ENCODE data around the gene FAM241A.
"Not testable (repeated sequence)": the region's sequence is repeated elsewhere in the genome, so short reads cannot be mapped to it uniquely, and the experiment has no call there.

FAM241A gene

DNA sequence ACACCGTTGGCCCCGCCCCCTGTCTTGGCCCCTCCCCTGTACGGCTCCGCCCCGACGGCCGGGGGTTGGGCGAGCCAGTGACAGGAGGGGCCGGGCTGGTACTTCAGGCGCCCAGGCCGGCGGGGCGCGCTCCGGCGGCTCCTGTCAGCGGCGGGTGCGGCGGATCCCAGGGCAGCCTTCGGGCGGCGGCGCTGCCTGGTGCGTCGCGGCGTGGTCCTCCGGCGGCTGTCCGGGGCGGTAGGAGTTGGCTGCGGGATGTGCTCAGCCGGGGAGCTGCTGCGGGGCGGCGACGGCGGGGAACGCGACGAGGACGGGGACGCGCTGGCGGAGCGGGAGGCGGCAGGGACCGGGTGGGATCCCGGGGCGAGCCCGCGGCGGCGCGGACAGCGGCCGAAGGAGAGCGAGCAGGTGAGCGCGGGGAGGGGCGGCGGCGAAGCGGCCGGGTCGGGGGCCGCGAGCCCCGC lies at the start of gene FAM241A:
Gene FAM241A (plus strand): TSS at position 129 of the 464 bp plus-strand sequence. CDS start 127 bp downstream, at position 256.
- DNase-seq (ENCODE audit: low spot score) = peak; percentile 83

DNA sequence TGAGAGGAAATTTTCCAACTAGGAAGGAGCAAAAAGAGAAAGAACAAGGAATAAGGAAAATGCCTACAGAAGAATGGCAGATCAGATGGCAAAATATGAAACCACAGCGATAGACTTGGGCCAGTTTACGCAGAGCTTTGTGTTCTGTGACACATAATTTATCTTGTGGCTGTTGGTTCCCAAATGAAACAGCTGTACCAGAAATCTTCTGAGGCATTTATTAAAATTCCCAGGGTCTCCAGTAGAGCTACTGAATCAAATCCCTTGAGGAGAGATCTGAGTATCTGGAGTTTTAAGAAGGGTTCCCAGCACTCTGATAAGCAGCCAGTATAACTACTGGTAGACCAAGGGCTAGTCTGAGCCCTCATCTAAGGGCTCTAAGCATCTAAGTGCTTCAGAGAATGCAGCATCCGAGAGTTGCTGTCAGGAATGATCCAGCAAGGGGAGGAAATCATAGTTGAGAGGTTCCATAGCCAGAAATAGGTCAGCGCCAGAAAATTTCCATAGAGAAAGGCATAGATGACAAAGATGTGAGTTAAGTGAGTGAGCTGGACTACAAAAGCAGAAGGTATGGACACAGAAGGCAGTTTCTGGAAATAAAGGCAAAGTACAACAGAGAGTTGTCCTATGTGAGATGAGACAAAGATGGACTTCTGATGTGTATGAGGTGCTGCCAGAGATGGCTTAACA lies 46.3 kb upstream of the FAM241A start:
- DNase-seq (ENCODE audit: low spot score) = no peak

DNA sequence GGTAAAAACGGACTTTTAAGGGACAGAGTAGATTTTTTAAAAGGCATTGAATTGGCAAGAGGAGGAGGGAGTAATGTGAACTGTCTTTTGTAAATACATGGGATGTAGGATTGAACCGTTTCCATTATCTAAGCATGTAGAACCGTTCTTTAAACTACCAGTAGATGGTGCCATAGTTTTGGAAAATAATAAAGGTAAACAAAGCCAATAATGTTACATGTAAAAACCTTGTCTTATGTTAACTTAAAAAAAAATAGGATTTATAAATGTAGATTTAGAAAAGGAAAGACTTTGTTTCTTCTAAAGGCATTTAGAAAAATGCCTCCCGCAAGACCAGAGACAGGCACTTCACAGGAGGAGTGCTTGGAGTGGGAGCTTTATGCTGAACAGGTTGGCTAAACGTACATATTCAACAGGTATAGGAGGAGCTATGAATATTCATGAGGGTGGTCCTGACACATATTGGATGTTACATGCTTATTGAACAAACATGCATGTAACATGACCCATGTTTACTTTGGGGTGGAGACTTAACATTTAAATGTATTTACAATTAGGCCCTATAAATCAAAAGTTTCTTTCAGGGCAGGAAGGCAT lies 45.5 kb upstream of the FAM241A start:
- peak; percentile 48 for DNase-seq (ENCODE audit: low spot score)

DNA sequence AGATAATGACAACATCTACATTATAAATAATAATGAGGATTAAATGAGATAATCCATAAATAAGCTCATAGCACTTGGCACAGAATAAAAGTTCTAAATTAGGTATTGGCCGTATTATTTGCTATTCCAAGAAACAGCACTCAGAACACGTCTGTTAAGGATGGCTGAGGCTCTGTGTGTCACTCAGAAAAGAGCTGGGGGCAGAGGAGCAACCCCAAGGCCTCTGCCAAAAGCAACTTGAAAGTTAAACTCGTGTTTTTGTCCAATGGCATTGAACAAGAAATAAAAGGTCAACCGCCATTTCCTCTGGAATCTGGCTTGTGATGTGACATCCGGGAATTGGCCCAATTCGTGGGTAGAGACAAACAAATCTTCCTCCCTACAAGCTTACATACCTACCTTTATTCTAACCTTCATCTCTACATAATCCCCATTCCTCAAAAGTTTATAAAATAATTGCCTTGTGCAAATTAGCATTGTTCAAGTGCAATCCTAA lies 42.3 kb upstream of the FAM241A start:
- no peak for DNase-seq (ENCODE audit: low spot score)

DNA sequence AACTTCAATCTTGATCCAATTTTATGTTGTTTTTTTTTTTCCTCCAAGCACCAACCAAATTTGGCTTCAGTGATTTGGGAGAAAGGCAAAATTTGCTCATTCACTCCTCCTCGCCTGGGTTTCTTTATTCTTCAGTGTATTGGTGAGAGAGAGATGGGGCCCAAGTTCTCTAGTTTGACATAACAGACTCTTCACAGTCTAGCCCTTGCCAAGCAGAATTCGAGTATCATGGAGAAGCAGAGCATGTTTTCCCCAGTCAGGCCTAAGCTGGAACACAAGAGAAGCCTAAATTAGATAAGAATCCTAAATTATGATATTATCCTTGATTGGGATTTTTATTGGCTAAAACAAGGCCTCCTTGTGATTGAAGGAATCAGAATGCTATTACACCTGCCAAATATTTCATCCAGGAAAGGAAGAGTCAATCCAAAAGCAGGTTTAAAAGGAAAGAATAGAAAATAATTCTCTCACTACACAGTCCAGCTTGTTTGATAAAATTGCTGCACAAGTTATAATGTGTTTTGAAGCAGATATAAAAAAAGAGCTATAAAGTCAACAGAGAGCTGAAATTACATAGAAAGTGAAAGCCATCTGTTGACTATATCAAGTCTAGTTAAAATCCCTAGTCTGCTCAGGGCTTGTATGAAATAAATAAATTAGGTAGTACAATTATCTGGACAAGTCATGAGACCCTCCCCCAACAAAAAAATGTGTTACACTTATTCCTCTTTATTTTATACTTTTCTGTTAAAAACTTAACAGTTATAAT lies 39.9 kb upstream of the FAM241A start:
- no peak for DNase-seq (ENCODE audit: low spot score)

DNA sequence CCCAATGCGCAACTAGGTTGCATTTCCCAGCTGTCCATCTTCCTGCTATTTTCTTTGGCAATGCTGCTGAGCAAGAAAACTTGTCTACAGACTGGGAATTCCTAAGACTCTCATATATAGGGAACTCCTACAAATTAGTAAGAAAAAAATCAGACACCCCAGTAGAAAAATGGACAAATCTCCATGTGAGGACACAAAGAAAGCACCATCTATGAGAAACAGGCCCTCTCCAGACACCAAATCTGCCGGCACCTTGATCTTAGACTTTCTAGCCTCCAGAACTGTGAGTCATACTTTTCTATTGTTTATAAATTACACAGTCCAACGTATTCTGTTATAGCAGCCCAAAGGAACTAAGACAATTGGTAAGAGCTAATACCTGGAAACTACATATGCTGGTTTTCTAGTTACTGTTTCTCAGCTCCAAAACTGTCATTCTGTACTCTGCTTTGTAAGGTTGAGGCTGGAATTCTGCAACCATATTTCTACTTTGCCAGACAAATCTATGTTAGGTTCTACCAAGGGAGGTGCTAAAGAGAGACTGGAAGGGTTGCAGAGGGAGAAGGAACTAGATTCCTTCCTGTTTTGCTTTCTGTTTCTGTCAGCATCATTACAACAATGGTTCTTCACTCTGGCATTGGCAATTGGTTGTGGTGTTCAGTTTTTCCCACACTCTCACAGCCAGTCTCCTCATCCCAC lies 35.7 kb upstream of the FAM241A start:
- peak; percentile 20 for DNase-seq (ENCODE audit: low spot score)

DNA sequence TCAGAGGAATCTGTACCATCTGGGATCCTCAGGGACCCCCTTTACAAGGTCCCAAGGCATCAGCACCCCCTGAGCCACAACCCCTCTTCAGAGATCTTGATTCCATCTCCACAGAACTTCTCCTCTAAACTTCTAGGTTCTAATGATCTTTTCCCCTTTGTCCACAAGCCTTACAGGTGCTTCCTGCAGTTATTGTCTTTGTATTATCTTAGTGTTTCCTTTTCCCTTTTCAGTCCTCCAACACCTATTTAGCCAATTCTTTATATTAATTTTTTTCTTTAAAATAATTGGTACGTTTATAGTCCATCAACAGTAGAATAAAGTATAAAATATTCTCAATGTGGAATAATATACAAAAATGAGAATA lies 35.2 kb upstream of the FAM241A start:
- DNase-seq (ENCODE audit: low spot score) = no peak

DNA sequence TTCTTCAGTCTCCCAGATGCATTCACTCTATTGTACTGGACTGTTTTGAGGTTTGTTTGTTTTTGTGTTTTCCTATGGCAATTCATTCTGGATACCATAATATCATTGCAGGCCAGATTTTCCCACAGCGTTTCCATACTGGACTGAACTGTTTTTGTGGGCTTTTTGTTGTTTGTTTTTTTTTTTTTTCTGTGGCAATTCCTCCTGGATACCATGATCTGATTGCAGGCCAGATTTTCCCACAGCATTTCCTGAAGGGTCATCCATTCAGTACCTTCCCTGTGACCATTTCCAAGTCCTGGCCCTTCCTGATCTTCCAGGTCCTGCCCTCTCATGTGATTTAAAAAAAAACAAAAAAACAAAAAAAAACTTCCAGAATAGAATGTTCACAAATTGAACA lies 33.9 kb upstream of the FAM241A start:
- no peak for DNase-seq (ENCODE audit: low spot score)

DNA sequence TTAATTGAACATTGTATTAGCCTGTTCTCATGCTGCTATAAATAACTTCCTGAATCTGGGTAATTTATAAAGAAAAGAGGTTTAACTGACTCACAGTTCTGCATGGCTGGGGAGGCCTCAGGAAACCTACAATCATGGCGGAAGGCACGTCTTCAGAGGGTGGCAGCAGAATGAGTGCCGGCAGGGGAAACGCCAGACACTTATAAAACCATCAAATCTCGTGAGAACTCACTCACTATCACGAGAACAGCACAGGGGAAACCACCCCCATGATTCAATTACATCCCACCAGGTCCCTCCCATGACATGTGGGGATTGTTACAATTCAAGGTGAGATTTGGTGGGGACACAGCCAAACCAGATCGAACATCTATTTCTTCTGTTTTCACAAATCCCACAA lies 33.2 kb upstream of the FAM241A start:
- not testable (repeated sequence) for DNase-seq (ENCODE audit: low spot score)

DNA sequence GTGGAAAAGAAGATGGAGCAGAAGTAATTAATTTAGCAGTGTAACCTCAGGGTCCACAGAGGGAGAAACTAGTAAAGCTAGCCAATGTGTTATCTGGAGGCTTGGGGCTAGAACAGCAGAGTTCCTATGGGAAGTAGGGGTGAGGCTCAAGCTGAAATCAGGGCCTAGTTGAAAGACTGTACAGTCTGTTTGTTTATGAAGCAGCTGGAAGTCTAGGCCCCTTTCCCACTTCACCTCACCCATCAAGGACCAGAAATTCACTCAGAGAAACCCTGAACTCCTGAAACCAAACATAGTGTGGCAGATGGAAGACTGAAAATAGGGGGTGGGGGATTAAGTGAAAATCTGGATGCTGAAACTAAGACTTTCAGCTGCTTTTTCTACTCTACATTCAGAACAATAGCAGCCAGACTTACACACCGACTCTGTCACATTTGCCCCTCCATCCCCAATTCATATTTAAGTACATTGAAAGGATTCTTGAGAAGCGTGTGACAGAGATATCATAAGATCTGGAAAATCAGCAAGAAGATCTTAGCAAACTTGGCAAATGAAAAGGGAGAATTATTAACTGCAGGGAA lies 32.6 kb upstream of the FAM241A start:
- DNase-seq (ENCODE audit: low spot score) = no peak

DNA sequence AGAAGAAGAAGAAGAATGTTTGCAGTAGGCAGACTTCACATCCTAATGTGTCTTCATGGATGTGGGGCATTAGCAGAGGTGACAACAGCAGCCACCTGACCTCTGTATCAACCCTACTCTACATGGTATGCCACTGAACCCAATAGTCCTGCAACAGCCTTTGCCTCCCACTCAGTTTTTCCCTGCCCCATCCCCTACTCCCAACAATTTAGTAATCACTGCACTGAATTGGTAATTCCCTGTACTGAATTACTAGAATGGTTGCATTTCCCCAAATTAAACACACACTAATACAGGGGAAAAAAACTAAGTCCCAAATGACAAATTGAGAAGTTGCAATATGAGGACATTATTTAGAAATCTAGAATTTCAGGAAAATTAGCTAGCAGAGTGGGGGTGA lies 31.4 kb upstream of the FAM241A start:
- no peak for DNase-seq (ENCODE audit: low spot score)

DNA sequence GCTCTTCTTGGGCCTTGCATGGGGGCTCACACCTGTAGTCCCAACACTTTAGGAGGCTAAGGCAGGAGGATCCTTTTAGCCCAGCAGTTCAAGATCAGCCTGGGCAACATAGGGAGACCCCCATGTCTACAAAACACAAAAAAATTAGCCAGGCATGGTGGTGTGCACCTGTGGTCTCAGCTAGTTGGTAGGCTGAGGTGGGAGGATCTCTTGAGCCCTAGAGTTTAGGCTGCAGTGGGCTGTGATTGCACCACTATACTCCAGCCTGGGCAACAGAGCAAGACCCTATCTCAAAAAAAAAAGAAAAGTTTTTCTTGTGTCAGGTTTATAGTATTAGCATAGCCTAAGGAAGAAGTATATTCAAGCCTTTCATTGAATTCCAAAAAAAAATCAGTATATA lies 30.8 kb upstream of the FAM241A start:
- no peak for DNase-seq (ENCODE audit: low spot score)

DNA sequence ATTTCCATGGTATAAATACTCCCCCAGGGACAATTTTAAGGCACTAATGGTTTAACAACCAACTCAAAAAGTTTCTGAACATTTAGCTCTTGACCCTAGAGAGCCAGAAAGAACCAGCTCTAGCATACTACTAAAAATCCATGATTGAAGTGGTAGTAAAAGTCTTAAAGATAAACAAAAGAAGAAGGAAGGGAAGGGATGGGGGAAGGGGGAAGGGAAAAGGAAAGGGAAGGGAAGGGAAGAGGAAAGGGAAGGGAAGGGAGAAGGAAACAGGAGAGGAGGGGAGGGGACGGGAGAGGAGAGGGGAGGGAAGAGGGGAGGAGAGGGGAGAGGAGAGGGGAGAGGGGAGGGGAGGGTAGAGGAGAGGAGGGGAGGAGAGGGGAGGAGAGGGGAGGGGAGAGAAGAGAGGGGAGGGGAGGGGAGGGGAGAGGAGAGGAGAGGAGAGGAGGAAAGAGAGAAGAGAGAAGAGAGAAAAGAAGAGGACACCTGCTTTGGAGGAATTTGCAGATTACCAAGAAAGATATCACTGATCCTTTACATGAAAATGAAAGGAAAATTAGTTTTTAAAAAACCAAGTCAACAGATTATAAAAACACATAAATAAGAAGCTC lies 26.4 kb upstream of the FAM241A start:
- DNase-seq (ENCODE audit: low spot score) = no peak

DNA sequence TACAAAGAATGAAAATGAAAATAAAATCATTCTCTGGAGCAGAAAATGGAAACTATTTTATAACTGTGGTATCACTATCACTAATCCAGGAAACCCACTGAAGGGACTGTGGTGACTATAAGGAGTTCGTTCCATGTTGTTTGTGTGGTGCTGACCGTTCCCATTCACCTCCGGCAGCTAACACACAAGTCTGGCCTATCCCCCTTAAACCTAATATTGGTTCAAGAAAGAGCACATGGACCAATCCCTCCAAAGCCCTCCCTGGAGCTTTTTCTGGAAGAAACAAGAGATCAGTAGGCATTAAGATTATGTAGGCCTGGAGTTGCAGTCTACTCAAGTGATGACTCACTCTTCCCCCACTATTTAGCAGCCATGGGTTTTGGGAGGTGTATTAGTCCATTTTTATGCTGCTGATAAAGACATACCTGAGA lies 25.9 kb upstream of the FAM241A start:
- no peak for DNase-seq (ENCODE audit: low spot score)

DNA sequence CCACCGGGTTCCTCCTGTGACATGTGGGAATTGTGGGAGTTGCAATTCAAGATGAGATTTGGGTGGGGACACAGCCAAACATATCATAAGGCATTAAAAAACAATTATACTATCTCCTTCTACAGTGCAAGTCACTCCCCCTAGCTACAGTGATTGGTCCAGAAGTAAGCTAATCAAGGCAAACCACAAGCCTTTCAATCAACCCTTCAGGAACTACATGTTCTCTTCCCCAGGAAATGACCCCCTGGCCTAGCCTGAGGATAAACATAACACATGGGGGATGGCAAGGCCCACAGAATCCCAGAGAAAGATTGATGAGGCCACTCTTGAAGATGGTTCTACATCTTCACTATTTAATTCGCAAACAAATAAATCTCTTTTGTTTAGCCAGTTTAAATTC lies 25.2 kb upstream of the FAM241A start:
- no peak for DNase-seq (ENCODE audit: low spot score)

DNA sequence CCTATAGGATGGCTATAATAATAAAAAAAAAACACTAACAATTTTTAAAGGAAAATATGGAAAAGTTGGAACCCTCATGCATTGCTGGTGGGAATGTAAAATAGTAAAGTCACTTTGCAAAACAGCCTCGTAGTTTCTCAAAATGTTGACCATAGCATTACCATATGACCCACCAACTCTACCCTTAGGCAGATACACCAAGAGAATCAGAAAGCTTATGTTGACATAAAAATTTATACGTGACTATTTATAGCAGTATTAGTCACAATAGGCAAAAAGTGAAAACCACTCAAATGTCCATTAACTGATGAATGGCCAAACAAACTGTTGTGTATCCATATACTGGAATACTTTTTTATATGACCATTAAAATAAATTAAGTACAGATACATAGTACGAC lies 19.8 kb upstream of the FAM241A start:
- DNase-seq (ENCODE audit: low spot score) = no peak

DNA sequence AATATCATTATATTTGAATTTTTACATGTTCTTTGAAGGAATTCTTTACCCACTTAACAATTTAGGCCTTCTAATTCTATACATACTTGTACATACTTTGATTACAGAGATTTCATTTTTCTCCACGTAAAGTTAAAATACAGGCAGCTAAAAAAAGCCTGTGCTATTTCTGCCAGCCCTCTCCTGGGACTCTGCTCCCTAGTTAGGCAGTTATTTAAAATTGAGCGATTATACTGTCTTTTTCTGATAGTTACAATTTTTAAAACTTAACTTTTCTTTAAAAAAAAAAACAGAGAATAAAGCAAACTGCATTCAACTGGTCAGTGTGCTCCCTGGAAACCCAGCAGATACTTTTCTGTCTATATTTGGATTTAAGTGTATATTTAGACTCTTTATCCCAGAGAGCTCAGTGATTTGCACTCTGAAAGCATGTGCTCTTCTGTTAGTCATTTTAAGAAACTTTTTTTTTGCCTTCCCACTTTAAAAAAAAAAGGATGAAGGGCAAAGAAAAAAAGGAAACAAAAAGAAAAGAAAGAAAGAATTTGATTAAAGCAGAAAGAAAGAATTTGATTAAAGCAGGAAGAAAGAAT lies 18.1 kb upstream of the FAM241A start:
- DNase-seq (ENCODE audit: low spot score) = no peak

DNA sequence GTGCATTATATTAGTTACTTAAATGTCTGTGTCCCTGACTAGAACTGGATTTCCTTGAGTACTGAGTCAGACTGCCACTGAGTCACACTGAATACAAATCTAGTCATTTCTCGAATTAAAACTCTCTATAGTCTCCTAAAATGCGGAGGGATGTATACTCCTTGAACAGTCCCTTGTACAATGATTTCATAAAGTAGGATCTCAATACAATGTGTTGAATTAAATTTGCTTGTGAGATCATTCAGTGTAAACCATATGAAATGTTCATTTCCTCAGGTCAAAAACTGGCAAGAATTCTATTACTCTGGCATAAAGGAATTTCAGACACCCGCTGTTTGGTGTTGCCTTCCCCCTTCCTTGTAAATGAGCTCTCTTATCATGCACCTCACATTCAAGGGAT lies 17.5 kb upstream of the FAM241A start:
- no peak for DNase-seq (ENCODE audit: low spot score)

DNA sequence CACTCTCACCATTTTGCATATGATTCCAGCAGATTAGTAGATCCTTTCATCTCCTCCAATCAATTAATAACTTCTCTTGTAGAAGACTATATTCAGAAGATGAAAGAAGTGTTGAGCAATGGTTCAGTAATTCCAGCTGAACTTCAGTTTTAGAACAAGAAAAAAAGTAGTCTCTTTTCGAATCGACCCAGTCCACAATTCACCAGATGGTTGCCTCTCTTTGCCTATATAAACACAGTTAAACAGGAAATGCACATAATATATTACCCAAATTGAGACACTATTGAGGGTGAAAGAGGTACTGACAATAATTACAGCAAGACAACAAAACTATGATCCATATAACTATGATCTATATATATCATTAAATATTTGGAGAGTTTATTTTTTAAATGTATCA lies 16.8 kb upstream of the FAM241A start:
- DNase-seq (ENCODE audit: low spot score) = no peak

DNA sequence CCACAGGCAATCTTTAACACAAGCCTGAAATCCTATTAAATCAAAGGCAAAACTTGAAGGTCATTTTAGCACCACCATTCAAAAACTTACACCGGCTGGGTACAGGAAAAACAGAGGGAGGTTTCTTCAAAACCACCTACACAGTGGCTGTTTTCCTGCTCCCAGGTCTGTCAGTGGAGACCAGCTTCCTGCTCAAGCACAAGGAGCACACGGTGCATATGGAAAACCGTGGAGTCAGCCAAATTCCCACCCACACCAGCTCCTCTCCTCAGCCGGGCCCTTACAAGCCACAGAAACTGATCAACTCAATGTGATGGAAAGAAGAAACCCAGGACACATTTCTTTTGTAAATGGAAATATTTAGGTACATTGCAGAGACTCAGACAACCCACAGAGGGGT lies 14.3 kb upstream of the FAM241A start:
- no peak for DNase-seq (ENCODE audit: low spot score)

DNA sequence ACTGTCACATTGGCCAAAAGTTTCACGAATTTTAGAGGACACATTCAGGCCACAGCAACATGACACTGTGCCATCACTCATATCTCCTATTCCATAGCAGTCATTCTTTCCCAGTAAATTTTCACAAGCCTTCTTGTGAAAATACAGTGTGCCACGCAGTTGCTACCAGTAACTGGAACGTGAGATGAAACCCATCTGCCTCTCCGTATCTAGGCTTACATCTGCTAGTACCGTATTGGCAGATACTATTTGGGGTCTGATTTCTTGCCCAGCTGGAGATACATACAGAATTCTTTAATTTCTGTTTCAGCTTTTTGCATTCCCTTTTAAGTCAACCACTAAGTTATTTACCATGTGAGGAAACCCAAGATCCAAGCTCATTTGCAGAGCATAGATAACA lies 8.7 kb upstream of the FAM241A start:
- no peak for DNase-seq (ENCODE audit: low spot score)
